Measurements from ENCODE around the gene ACOT4.

GRCh38 chr14:73623504-73624054 lies 31.9 kb downstream of the ACOT4 start:
- TF ChIP-seq CTCF (IDR thresholded peaks at IDR 0.05) (no peak), POLR2A (IDR thresholded peaks at IDR 0.05) (no peak)

Measured in uterus (tissue), 2 donors.